ENCODE results near the gene ANO3. TPM values are rescaled to one million over a fixed set of nuclear protein-coding genes. Genes with fewer than 3 reads are reported as not detected.
"Not testable (repeated sequence)": the region's sequence is repeated elsewhere in the genome, so short reads cannot be mapped to it uniquely, and the experiment has no call there.

ANO3 gene
- total RNA-seq, 2 experiments from 2014 or later, result not detected

GRCh38 chr11:26584818-26585217, 252.9 kb downstream of the ANO3 start:
- no peak for ATAC-seq (ENCODE audit: poor library complexity)
- H3K36me3 Mint-ChIP-seq (ENCODE audit: low read depth), result no peaks in the 10 kb centered on the region
- intact Hi-C loops (cut with DNase I, micrococcal nuclease), result no loop called here

DNA sequence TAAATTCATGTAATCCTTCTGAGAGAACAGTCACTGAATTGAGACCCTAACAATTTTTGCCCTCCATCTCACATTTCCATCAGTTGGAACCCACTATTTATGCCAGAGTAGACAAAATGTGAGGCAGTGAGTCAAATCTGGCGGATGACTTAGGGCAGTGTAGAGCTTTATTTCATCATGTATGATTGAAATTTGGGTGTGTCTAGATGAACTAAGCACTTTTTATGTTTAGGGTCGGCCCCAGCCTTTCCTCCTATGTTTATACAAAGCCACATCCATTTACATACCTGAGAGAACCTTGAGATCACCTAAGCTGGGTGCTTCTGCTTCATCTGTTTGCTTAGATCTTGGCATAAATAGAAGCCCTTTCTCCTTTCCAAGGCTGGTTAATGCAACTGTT, 255.1 kb downstream of the ANO3 start:
- Mint-ChIP-seq H3K9me3 (peaks cover 12% of the 10 kb centered on the region), H3K36me3 (ENCODE audit: low read depth) (no peaks in the 10 kb centered on the region), H3K4me3 (no peak overlapping the region), H3K27ac (no peak overlapping the region), H3K4me1 (ENCODE audit: low read depth) (no peaks in the 10 kb centered on the region), H3K27me3 (no peaks in the 10 kb centered on the region)
- CTCF ChIA-PET, result no interaction called here
- H3K4me1 ChIP-seq (ENCODE audit: insufficient read depth, low read length), result no peaks in the 10 kb centered on the region
- H3K27me3 ChIP-seq (ENCODE audit: control insufficient read depth in 1 of 2, insufficient read depth in 2 of 2, low read length in 2 of 2), result no peaks in the 10 kb centered on the region
- no peak overlapping the region for H3K27ac ChIP-seq (ENCODE audit: low read depth in 1 of 2, low read length in 2 of 2)
- no peak for ATAC-seq (ENCODE audit: poor library complexity)
- no peaks in the 10 kb centered on the region for H3K36me3 ChIP-seq (ENCODE audit: insufficient read depth, low read length)
- H3K9me3 ChIP-seq (ENCODE audit: control insufficient read depth in 1 of 2, insufficient read depth in 1 of 2, low read length in 2 of 2), result peaks cover 0 to 14% of the 10 kb centered on the region in 2 experiments
- no peak for TF ChIP-seq CTCF (IDR thresholded peaks at IDR 0.05)
- no peak for DNase-seq
- no peak overlapping the region for H3K4me3 ChIP-seq (ENCODE audit: low read length)
- POLR2A ChIA-PET, result no interaction called here
- intact Hi-C loops (cut with DNase I, micrococcal nuclease), result no loop called here

More at GRCh38 chr11:26584818-26585217, 252.9 kb downstream of the ANO3 start:
- peaks cover 0 to 8% of the 10 kb centered on the region in 2 experiments for H3K9me3 ChIP-seq (ENCODE audit: control insufficient read depth in 1 of 2, insufficient read depth in 1 of 2, low read length in 2 of 2)
- no peaks in the 10 kb centered on the region for H3K36me3 ChIP-seq (ENCODE audit: insufficient read depth, low read length)
- no peaks in the 10 kb centered on the region for H3K27me3 ChIP-seq (ENCODE audit: control insufficient read depth in 1 of 2, insufficient read depth in 2 of 2, low read length in 2 of 2)
- Mint-ChIP-seq H3K4me1 (ENCODE audit: low read depth) (no peaks in the 10 kb centered on the region), H3K27me3 (no peaks in the 10 kb centered on the region), H3K4me3 (no peak overlapping the region), H3K9me3 (peaks cover 6% of the 10 kb centered on the region), H3K27ac (no peak overlapping the region)
- POLR2A ChIA-PET, result no interaction called here
- H3K27ac ChIP-seq (ENCODE audit: low read depth in 1 of 2, low read length in 2 of 2), result no peak overlapping the region
- CTCF ChIA-PET, result no interaction called here
- TF ChIP-seq CTCF (IDR thresholded peaks at IDR 0.05), result no peak
- no peak for DNase-seq
- H3K4me3 ChIP-seq (ENCODE audit: low read length), result no peak overlapping the region
- H3K4me1 ChIP-seq (ENCODE audit: insufficient read depth, low read length), result no peaks in the 10 kb centered on the region

DNA sequence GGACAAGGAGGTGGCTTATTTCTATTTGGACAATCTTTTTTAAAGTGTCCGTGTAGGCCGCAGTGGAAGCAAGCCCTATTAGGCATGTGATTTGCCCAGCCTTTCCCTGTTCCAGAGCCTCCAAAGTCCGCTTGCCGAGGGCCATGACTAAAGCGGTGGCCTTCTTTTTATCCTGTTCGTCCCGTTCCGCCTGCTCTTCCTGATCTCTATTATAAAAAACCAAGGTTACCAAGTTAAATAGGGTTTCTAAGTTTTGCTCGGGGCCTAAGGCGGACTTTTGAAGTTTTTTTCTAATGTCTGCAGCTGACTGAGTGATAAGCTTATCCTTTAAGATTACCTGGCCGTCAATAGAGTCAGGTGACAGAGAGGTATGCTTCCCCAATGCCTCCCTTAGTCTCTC, 261.8 kb downstream of the ANO3 start:
- Mint-ChIP-seq H3K27ac (no peak overlapping the region), H3K9me3 (peaks cover 18% of the 10 kb centered on the region), H3K27me3 (no peaks in the 10 kb centered on the region), H3K36me3 (ENCODE audit: low read depth) (no peaks in the 10 kb centered on the region), H3K4me3 (no peak overlapping the region), H3K4me1 (ENCODE audit: low read depth) (no peaks in the 10 kb centered on the region)
- TF ChIP-seq CTCF (IDR thresholded peaks at IDR 0.05), result no peak
- H3K27ac ChIP-seq (ENCODE audit: low read depth in 1 of 2, low read length in 2 of 2), result no peak overlapping the region
- H3K27me3 ChIP-seq (ENCODE audit: control insufficient read depth in 1 of 2, insufficient read depth in 2 of 2, low read length in 2 of 2), result no peaks in the 10 kb centered on the region
- H3K36me3 ChIP-seq (ENCODE audit: insufficient read depth, low read length), result no peaks in the 10 kb centered on the region
- H3K9me3 ChIP-seq (ENCODE audit: control insufficient read depth in 1 of 2, insufficient read depth in 1 of 2, low read length in 2 of 2), result peaks cover 0 to 18% of the 10 kb centered on the region in 2 experiments
- intact Hi-C loops (cut with DNase I, micrococcal nuclease), result no loop called here
- H3K4me3 ChIP-seq (ENCODE audit: low read length), result no peak overlapping the region
- ChIA-PET CTCF (no interaction called here), POLR2A (no interaction called here)
- H3K4me1 ChIP-seq (ENCODE audit: insufficient read depth, low read length), result no peaks in the 10 kb centered on the region
- DNase-seq (no peak), ATAC-seq (ENCODE audit: poor library complexity) (no peak)

DNA sequence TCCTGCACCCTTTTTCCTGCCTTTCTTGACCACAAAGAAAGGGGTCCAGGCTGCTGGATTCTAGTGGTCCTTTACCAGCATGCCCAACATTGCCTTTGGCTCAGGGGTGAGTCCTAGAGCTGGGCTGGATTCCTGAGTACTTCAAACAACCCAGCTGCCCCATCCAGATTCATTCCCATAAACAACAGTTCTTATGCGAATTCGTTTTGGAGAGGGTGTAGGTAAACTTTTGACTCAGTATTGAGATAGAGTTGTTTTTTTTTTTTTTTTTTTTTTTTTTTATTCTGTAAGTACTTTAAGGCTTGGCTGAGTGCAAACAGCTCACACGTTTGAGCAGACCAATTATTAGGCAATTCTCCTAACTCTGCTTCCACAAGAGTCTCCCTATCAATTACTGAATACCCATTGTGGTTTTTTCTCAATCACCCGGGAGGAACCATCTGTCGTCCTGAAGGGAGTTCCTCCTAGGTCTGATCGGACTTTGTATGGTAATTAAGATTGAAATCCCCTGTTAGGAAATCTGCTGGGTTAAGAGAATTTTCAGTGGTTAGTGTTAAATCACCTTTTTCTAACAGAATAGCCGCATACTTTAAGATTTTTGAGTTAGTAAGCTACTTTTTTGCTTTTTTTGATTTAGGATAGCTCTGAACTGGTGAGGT, 263.4 kb downstream of the ANO3 start:
- not testable (repeated sequence) for H3K27me3 Mint-ChIP-seq

DNA sequence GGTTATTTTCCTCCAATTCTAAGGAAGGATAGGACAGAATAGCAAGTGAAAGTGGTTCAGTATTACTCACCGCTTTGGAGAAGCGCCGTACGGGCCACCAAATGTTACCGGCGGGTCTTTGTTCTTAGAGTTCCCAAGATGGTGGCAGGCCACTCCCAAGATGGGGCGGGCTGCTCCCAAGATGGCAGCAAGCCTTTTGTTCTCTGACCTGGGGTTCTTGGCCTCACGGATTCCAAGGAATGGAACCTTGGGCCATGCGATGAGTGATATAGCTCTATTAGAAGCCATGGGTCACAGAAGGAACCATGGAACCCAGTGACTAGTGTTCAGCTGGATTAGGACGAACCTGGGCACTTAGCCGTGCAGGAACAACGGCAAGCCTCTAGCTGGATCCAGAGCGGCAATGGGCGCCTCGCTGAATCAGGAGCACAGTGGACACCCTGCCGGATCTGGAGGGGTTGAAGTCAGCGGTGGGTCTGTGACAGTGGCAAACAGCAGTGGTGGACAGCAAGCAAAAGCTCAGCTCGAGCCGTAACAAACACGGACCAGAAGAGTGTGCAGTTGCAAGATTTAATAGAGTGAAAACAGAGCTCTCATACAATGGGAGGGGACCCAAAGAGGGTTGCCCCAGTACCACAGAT, 265.2 kb downstream of the ANO3 start:
- H3K27me3 Mint-ChIP-seq; H3K27ac Mint-ChIP-seq; DNase-seq; H3K27ac ChIP-seq (ENCODE audit: low read depth in 1 of 2, low read length in 2 of 2); POLR2A ChIA-PET; CTCF ChIA-PET; intact Hi-C loops (cut with DNase I, micrococcal nuclease); ATAC-seq (ENCODE audit: poor library complexity); H3K36me3 Mint-ChIP-seq (ENCODE audit: low read depth); H3K4me3 ChIP-seq (ENCODE audit: low read length); H3K4me3 Mint-ChIP-seq; H3K4me1 Mint-ChIP-seq (ENCODE audit: low read depth); H3K27me3 ChIP-seq (ENCODE audit: control insufficient read depth in 1 of 2, insufficient read depth in 2 of 2, low read length in 2 of 2); H3K36me3 ChIP-seq (ENCODE audit: insufficient read depth, low read length); H3K4me1 ChIP-seq (ENCODE audit: insufficient read depth, low read length): not testable (repeated sequence)
- H3K9me3 ChIP-seq (ENCODE audit: control insufficient read depth in 1 of 2, insufficient read depth in 1 of 2, low read length in 2 of 2), result peaks cover 0 to 12% of the 10 kb centered on the region in 2 experiments
- peaks cover 18% of the 10 kb centered on the region for H3K9me3 Mint-ChIP-seq

More for the DNA sequence above, 263.4 kb downstream of the ANO3 start:
- ATAC-seq (ENCODE audit: poor library complexity); H3K27me3 ChIP-seq (ENCODE audit: control insufficient read depth in 1 of 2, insufficient read depth in 2 of 2, low read length in 2 of 2); H3K36me3 ChIP-seq (ENCODE audit: insufficient read depth, low read length); CTCF ChIA-PET; POLR2A ChIA-PET; H3K27ac ChIP-seq (ENCODE audit: low read depth in 1 of 2, low read length in 2 of 2); H3K4me3 Mint-ChIP-seq; intact Hi-C loops (cut with DNase I, micrococcal nuclease); H3K4me1 Mint-ChIP-seq (ENCODE audit: low read depth); H3K36me3 Mint-ChIP-seq (ENCODE audit: low read depth); DNase-seq; H3K27ac Mint-ChIP-seq; H3K4me1 ChIP-seq (ENCODE audit: insufficient read depth, low read length); H3K4me3 ChIP-seq (ENCODE audit: low read length): not testable (repeated sequence)
- peaks cover 16% of the 10 kb centered on the region for H3K9me3 Mint-ChIP-seq
- peaks cover 0 to 16% of the 10 kb centered on the region in 2 experiments for H3K9me3 ChIP-seq (ENCODE audit: control insufficient read depth in 1 of 2, insufficient read depth in 1 of 2, low read length in 2 of 2)
